PC-9 (cell line): Measurements from ENCODE around the gene HS6ST3. TPM values are rescaled to one million over a fixed set of nuclear protein-coding genes. Genes with fewer than 3 reads are reported as not detected.

Experiments used
- BruUV-seq: library from RNA; stranded (reverse); fragments of 400-500 nt; replicated peaks from 2 replicates; lab custom pipeline; 2021; lab: Mats Ljungman, UMichigan
- CTCF ChIA-PET: fragments of 300-600 bp; sonication (Branson Sonifier 250); formaldehyde crosslinking; loops from one replicate; lab custom pipeline; 2022; ENCODE audit warnings: antibody characterized with exemption; lab: Charles Lee
- POLR2A ChIA-PET: fragments of 300-600 bp; sonication (Branson Sonifier 250); formaldehyde crosslinking; loops from one replicate; lab custom pipeline; 2022; ENCODE audit warnings: antibody characterized with exemption; ENCODE audit not compliant: unreplicated experiment; lab: Charles Lee
- DNase-seq, 2 experiments: peaks; one replicate each; pipeline versions ENCODE4 v3.0.0 to v3.0.0-alpha.2; 2015 to 2022; ENCODE audit warnings: mixed read lengths in 1 of 2
- H2AFZ ChIP-seq: fragments of 200-600 bp; sonication (generic); 2 replicates; pipeline ENCODE4 v1.8.1; 2017; ENCODE audit warnings: antibody characterized with exemption
- H3F3A ChIP-seq: fragments of 200-600 bp; sonication (generic); 2 replicates; pipeline ENCODE4 v1.8.1; 2017; ENCODE audit warnings: antibody characterized with exemption, mild to moderate bottlenecking, low read depth; ENCODE audit not compliant: insufficient read depth
- H3K27ac ChIP-seq: fragments of 200-600 bp; sonication (generic); 2 replicates; pipeline ENCODE4 v1.6.1; 2016; ENCODE audit warnings: mixed run types
- H3K27me3 ChIP-seq: fragments of 200-600 bp; sonication (generic); 2 replicates; pipeline ENCODE4 v1.6.1; 2016; ENCODE audit warnings: low read depth, mixed run types; ENCODE audit not compliant: insufficient read depth
- H3K36me3 ChIP-seq: fragments of 200-600 bp; sonication (generic); 2 replicates; pipeline ENCODE4 v1.6.1; 2016; ENCODE audit warnings: low read depth, mixed run types
- H3K4me1 ChIP-seq: fragments of 200-600 bp; sonication (generic); replicated peaks from 2 replicates; pipeline ENCODE4 v1.6.1; 2016; ENCODE audit warnings: mixed run types; ENCODE audit not compliant: insufficient read depth
- H3K4me2 ChIP-seq: fragments of 200-600 bp; sonication (generic); 2 replicates; pipeline ENCODE4 v1.6.1; 2017; ENCODE audit warnings: mixed run types
- H3K4me3 ChIP-seq: fragments of 200-600 bp; sonication (generic); 2 replicates; pipeline ENCODE4 v1.6.1; 2016; ENCODE audit warnings: mixed run types
- H3K79me2 ChIP-seq: fragments of 200-600 bp; sonication (generic); 2 replicates; pipeline ENCODE4 v1.6.1; 2017; ENCODE audit warnings: low read depth, mixed run types
- H3K9me2 ChIP-seq: fragments of 200-600 bp; sonication (generic); 2 replicates; pipeline ENCODE4 v1.8.1; 2017; ENCODE audit warnings: mild to moderate bottlenecking; ENCODE audit not compliant: insufficient read depth
- H3K9me3 ChIP-seq: fragments of 200-600 bp; sonication (generic); 2 replicates; pipeline ENCODE4 v1.8.1; 2016; ENCODE audit warnings: low read depth; ENCODE audit not compliant: insufficient read depth
- H4K20me1 ChIP-seq: fragments of 200-600 bp; sonication (generic); 2 replicates; pipeline ENCODE4 v1.8.1; 2017; ENCODE audit not compliant: insufficient read depth
- CTCF ChIP-seq: fragments of 200-600 bp; sonication (generic); conservative IDR thresholded peaks from 2 replicates; pipeline ENCODE4 v1.6.1; 2017; ENCODE audit warnings: mixed run types, antibody characterized with exemption, mild to moderate bottlenecking, moderate library complexity
- EZH2 ChIP-seq: fragments of 200-600 bp; sonication (generic); IDR thresholded peaks from 2 replicates; pipeline ENCODE4 v1.8.0; 2017; ENCODE audit warnings: antibody characterized with exemption, low read depth
- intact Hi-C: fragments of 100-400 bp; cut with micrococcal nuclease; formaldehyde crosslinking; loops from one replicate; pipeline ENCODE4 v1.10.0; 2022; ENCODE audit not compliant: unreplicated experiment
- total RNA-seq: library from RNA; stranded (reverse); gene quantifications from 2 replicates; pipeline ENCODE4 v1.2.3, GENCODE V29; 2021

The HS6ST3 gene
- total RNA-seq, 1 experiment from 2014 or later = not detected

- Histone ChIP-seq H3K79me2 (no peaks in the 10 kb centered on the region), H3K27me3 (no peaks in the 10 kb centered on the region), H3K4me1 (no peaks in the 10 kb centered on the region), H3K27ac (no peak overlapping the region), H3K4me2 (no peak overlapping the region), H4K20me1 (peaks cover 6% of the 10 kb centered on the region; the same call in 1 of the 2 replicates), H3K36me3 (no peaks in the 10 kb centered on the region), H3K9me2 (no peaks in the 10 kb centered on the region), H3F3A (no peaks in the 10 kb centered on the region), H3K9me3 (no peaks in the 10 kb centered on the region), H3K4me3 (no peak overlapping the region), H2AFZ (no peak overlapping the region)
- intact Hi-C loops = no loop called here
- BruUV-seq = no TSS peak
- no peak for TF ChIP-seq CTCF
- POLR2A ChIA-PET = no interaction called here
- CTCF ChIA-PET = no interaction called here
- no peak for DNase-seq
These were observed 207.5 kb downstream of the HS6ST3 start for GRCh38 chr13:96297360-96297759.

GRCh38 chr13:96299235-96299634 is 209.3 kb downstream of the HS6ST3 start:
- Histone ChIP-seq H3K4me2 (no peak overlapping the region), H3K27ac (no peak overlapping the region), H2AFZ (no peak overlapping the region), H3F3A (no peaks in the 10 kb centered on the region), H3K4me1 (no peaks in the 10 kb centered on the region), H3K27me3 (no peaks in the 10 kb centered on the region), H3K36me3 (no peaks in the 10 kb centered on the region), H3K9me2 (no peaks in the 10 kb centered on the region), H3K9me3 (no peaks in the 10 kb centered on the region), H3K4me3 (no peak overlapping the region), H4K20me1 (peaks cover 6% of the 10 kb centered on the region; the same call in 1 of the 2 replicates), H3K79me2 (no peaks in the 10 kb centered on the region)
- no peak for DNase-seq
- no TSS peak for BruUV-seq
- TF ChIP-seq CTCF (no peak; the same call in 1 of the 2 replicates), EZH2 (no peak)
- CTCF ChIA-PET = no interaction called here
- intact Hi-C loops = no loop called here
- POLR2A ChIA-PET = no interaction called here

- no TSS peak for BruUV-seq
- Histone ChIP-seq H3K27ac (no peak overlapping the region), H3K36me3 (no peaks in the 10 kb centered on the region), H3K79me2 (no peaks in the 10 kb centered on the region), H3K9me2 (no peaks in the 10 kb centered on the region), H4K20me1 (no peaks in the 10 kb centered on the region), H3K4me1 (no peaks in the 10 kb centered on the region), H3K27me3 (no peaks in the 10 kb centered on the region), H3K9me3 (no peaks in the 10 kb centered on the region), H3F3A (no peaks in the 10 kb centered on the region), H3K4me3 (no peak overlapping the region), H2AFZ (no peak overlapping the region), H3K4me2 (no peak overlapping the region)
- TF ChIP-seq CTCF (no peak), EZH2 (no peak)
- ChIA-PET CTCF (no interaction called here), POLR2A (no interaction called here)
- no peak for DNase-seq
- intact Hi-C loops = no loop called here
These were observed 218.7 kb downstream of the HS6ST3 start for GRCh38 chr13:96308568-96308967.
